Colon (tissue), 2 donors: ENCODE measurements around the gene P3H4.

Experiments used
- FAIRE-seq: peaks from 2 replicates; lab custom pipeline; 2012; peaks lifted over from hg19 to GRCh38; lab: Jason Lieb, UNC
- donor health status: control.
- donor health status: control.

Gene P3H4

DNA sequence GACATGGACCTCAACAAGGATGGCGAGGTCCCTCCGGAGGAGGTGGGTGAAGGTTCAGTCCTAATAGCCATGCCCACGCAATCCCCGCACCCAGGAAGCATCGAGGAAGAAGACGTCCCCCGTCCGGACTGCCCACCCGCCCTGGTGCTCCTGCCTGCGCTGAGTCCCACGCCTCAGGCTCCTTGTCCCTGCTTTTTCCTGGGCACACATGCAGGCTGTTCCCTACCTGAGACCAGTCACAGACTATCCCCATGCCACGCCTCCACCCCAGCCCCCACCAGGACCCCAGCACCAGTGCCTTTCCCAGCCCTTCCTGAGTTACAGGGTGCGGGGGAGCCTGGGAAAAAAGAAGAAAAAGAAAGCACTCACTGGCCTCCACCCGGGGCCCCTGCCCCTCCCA is 10.0 kb upstream of the P3H4 start:
- FAIRE-seq: no peak

GRCh38 chr17:41818024-41818423 is 6.3 kb upstream of the P3H4 start:
- no peak for FAIRE-seq

GRCh38 chr17:41816637-41817320 is 5.0 kb upstream of the P3H4 start:
- no peak for FAIRE-seq

DNA sequence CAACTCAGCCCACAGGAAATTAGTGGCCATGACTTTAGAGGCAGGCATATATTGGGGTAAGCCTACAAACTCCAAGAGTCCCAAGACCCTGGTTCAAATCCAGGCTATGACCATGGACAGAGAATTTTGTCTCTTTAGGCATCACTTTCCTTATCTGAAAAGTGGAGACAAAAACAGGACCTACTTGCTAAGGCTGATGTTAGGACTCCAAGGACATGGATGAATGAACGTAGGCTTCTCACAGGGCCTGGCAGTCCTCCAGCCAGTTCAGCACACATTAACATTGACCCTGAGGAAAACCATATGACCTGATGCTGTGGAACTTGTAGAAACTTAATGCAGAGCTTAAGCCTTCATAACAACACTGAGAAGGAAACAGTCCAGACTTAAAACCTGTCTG is 2.4 kb upstream of the P3H4 start:
- FAIRE-seq: no peak

DNA sequence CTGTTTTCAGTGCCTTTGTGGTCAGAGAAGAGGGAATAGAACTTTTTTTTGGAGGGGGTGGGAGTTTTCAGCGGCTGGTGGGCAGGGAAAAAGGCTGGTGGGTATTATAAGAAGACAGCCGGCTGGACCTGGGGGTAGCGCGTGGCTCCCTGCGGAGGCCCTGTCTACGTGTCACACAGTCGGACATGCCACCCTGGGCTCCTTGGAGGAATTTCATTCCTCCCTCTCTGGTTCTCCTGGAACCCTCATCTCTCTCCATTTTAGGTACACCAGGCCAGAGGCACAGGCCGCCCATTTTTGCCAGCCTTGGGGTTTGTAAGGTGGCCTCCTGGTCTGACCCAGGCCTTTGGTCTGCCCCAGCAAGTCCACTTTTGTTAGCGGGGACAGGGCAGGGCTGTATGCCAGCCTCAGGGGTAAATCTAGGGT is 2.0 kb upstream of the P3H4 start:
- no peak for FAIRE-seq

GRCh38 chr17:41813152-41813680 is 1.5 kb upstream of the P3H4 start:
- no peak for FAIRE-seq

- no peak for FAIRE-seq
Measured at GRCh38 chr17:41812381-41813151, 817 bp upstream of the P3H4 start, which contains the start of gene FKBP10. Gene FKBP10, plus strand, starts transcription at chr17:41813004. Its CDS starts 31 bp downstream, at chr17:41813035.

DNA sequence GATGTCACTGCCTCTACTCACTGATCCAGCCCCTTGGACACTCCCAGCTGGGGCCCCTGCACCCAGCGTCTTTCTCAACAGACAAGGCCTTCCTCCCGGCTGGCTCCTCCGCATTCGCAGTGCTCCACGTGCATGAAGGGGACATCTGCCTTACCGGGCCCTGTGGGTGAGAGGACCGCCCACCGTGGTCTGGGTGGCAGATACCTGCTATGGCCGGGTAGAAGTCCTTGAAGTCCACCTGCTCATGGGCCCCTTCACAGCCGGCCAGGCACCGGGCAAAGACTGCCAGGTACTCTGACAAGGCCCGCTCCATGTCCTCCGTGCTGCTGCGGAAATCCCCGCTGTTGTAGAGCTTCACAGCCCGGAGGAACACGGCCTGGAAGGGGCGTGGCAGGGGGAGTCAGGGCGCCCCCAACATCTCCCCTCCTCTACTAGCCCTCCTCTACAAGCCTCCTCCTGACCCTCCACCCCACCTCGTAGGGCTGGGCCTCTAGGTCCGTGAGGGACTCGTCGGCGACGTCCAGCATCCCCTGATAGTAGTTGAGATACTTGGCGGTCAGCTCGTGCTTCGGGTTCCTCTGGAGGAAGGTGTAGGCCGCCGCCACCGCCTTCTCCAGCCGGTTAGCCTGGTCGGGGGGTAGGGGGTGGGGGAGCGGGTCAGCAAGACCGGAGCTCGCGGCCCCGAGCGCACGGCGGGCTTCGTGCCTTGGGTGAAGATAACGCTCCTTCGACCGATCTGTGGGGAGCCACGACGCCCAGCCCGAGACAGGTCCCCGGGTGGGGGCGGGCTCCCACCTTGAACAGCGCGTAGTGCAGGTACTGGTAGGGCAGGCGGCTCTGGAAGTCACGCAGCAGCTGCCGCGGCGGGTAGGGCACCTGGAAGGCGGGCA is 845 bp downstream of the P3H4 start:
- no peak for FAIRE-seq

DNA sequence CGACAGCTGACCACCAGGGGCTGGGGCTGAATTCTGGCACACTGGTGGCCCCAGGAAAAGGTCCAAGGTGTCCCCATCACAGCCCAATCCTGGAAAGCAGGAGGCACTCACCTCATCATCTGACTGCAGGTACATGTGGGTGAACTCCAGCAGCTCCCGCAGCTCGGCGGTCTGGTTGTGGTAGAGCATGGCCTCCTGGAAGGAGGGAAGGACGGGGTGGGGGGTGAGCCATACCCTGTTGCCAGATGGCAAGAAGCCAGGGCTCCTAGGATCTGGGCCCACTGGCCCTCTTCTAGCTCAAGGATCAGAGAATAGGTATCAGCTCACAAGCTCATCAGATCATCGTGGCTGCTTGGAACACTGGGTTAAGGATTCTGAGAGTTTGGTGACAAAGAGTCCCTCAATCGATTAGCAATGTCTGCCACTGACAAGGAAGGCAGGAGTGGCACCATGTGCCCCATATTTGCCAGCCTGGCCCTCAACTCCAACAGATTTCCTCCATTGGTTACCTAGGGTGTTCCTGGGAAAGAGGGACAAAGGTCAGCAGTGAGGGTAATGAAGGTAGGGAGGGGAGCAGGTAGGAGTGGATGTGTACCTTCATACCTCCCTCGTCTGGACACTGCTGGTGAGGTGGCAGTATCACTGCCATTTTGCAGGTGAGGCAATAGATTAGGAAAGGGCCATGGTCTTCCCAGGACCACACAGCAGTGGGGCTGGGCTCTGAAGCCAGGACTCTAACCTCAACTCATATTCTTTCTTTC is 4.9 kb downstream of the P3H4 start:
- no peak for FAIRE-seq

DNA sequence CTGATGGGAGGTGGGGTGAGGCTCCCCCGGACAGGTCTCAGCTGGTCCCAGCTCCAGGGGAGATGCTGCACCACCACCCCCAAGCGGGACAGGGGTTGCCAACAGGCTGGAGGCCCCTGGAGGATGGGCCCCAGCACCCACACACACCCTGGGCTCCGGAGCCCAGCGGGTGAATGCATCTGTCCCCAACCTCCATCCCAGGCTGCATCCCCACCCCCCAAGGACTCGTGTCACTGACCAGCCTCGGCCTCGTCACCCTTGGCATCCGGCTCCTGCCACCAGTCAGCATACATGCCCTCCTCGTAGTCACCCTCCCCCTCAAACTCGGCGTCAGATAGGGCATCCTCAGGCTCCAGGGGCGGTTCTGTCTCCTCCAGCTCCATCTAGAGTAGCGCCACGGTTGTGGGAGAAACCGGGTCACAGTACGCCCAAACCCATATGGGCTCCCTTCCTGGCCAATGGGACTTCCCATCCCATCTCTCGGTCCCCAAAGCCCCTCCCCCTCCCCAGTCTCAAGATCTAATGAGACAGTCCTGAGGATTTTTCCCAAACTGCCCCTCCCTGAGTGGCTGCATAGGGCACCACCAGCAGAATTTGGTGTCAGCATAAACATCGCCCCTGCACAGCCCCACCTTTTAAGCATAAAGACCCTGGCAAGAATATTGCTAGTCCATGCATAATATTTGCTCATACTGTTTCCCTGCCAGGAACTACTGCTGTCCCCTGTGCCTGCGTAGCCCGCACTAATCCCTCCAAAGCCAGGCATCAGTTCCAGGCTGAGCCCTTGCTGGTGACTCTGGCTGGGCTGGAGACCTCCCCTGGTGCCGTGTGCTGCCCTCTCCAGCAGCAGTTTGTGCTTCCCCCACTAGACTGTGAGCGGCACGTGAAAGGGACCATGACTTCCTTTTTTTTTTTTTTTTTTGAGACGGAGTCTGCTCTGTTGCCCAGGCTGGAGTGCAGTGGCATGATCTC is 8.4 kb downstream of the P3H4 start:
- FAIRE-seq: no peak

DNA sequence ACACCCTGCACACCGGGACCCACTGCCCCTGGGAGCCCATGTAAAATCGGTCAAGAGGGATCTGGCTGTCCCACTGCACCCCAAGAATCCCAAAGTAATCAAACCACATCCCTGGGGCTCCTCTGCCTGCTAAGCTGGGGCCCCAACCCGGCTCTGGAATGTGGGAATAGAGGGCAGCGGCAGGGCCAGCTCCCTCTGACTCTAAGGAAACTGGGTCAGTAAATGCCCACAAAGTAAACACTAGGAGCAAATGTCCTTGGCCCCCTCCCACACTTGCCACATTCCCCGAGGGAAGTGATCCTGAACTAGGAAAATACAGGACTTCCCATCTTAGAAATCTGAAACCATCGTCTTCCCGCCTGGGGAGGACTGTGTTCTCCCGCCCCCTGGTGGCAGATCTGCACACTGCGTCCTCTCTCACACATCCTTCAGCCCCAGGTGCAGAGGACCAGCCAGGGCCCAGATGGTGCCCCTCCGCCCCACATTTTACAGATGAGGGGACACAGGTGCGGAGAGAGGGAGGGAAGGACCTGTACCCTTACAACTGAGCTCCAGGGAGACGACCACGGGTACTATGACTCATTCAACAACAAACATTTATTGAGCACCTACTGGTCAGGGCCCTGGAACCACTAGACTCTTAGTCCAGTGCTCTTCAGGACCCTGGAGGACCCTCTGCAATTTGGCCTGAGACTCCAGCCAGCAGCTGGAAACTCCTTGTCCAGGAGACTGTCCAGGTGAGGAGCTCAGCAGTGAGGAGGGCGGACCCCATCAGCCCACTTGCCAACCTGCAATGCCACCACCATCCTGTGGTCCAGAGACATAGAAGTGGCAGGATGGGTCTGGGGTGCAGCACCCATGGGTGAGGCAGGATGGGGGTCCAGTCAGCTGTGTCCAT is 10.1 kb downstream of the P3H4 start:
- no peak for FAIRE-seq

DNA sequence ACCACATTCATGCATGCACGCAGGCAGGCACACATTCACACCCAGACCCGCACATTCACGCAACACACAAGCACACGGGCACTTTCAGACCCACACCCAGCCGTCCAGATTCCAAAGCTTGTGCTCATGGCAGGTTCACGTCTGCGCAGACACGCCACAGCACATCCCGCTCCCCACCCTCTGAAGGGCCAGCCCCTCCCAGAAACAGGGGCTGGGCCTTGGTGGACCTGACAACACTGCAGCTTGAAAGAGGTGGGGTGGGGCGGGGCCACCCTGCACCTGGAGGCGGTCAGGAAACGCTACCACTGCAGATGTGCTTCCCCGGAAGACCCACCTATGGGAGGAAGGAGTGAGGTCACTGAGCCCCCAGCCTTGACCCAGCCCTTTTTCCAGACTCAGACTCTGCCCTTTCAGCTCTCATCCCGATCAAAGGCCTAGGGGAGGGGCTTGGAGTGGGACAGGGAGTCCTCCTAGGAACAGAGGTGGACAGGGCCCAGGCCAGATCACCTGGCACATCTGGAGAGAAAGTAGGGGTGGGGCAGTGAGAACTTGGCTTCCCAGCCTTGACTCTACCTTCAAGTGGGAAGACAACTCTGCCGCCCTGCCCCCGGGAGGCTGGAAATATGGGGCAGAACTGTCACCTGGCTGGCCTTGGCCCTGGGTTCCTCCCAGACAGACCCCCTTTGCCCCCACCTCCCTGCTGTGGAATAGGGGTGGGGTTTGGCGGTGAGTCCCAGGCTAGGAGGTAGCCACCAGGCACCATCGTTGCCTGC is 11.0 kb downstream of the P3H4 start:
- no peak for FAIRE-seq

- no peak for FAIRE-seq
Measured at GRCh38 chr17:41799366-41799765, 12.4 kb downstream of the P3H4 start.

GRCh38 chr17:41797377-41797776 is 14.4 kb downstream of the P3H4 start:
- no peak for FAIRE-seq

GRCh38 chr17:41796121-41796895 is 15.4 kb downstream of the P3H4 start:
- no peak for FAIRE-seq

DNA sequence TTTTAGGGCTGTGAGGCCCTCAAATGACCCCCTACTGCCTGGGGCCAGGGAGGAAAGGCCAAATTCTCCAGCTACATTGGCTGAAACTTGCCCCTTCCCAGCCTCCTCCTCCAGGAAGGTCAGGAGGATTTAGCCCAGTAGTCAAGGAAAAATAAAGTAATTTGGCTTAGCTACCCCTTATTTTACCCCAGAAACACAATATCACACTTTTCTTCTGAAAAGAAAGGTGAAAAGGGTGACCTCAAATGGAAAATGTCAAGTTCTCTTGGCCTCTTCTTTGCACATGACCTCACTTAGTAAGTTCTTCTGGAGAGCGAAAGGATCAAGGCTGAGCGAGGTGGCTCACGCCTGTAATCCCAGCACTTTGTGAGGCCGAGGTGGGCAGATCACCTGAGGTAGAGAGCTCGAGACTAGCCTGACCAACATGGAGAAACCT is 17.2 kb downstream of the P3H4 start:
- FAIRE-seq: no peak

GRCh38 chr17:41793784-41794539 is 17.8 kb downstream of the P3H4 start:
- FAIRE-seq: no peak
